ENCODE measurements around the gene CTXN3.

Gene CTXN3

GRCh38 chr5:127700237-127700766, 51.4 kb downstream of the CTXN3 start:
- DNase-seq: no peak

- DNase-seq: no peak
These were observed 53.6 kb downstream of the CTXN3 start for GRCh38 chr5:127702434-127702833.

GRCh38 chr5:127702926-127703561, 54.2 kb downstream of the CTXN3 start, which contains the start of gene CCDC192:
CCDC192 (plus strand) TSS chr5:127703391; CDS start chr5:127703446, 55 bp downstream.
- no peak for DNase-seq

- no peak for DNase-seq
These were observed 56.4 kb downstream of the CTXN3 start for GRCh38 chr5:127705120-127705892.

- DNase-seq: no peak
These were observed 57.8 kb downstream of the CTXN3 start for GRCh38 chr5:127706691-127707090.

- no peak for DNase-seq
These were observed 58.3 kb downstream of the CTXN3 start for GRCh38 chr5:127707209-127707608.
